Coronary artery (tissue), 2 donors: ENCODE results near the gene LRIG3.
"Not testable (repeated sequence)": the region's sequence is repeated elsewhere in the genome, so short reads cannot be mapped to it uniquely, and the experiment has no call there.

Source experiments
- DNase-seq: peaks from one replicate; pipeline ENCODE4 v3.0.0-alpha.2; 2017; ENCODE audit warnings: low spot score
- H3K27ac ChIP-seq, 2 donors: fragments of 200-600 bp; sonication (generic); one replicate each; pipeline ENCODE4 v1.5.1; 2016 to 2019
- H3K4me3 ChIP-seq: fragments of 200-600 bp; sonication (generic); 2 replicates; pipeline ENCODE4 v1.5.1; 2016; ENCODE audit warnings: mild to moderate bottlenecking, moderate library complexity
- CTCF ChIP-seq: fragments of 200-600 bp; sonication (generic); IDR thresholded peaks from one replicate; pipeline ENCODE4 v1.5.1; 2019; ENCODE audit warnings: antibody characterized with exemption

Gene LRIG3

GRCh38 chr12:58860056-58860787 is 60.1 kb downstream of the LRIG3 start:
- no peak overlapping the region for H3K4me3 ChIP-seq
- DNase-seq, result no peak
- no peak for TF ChIP-seq CTCF
- H3K27ac ChIP-seq, result no peak overlapping the region

- H3K4me3 ChIP-seq, result no peak overlapping the region
- DNase-seq, result no peak
- no peak overlapping the region for H3K27ac ChIP-seq
- TF ChIP-seq CTCF, result no peak
Measured at GRCh38 chr12:58858030-58858429, 62.3 kb downstream of the LRIG3 start.

GRCh38 chr12:58857206-58857605 is 63.1 kb downstream of the LRIG3 start:
- H3K4me3 ChIP-seq, H3K27ac ChIP-seq: not testable (repeated sequence)

GRCh38 chr12:58855630-58856029 is 64.7 kb downstream of the LRIG3 start:
- not testable (repeated sequence) for DNase-seq, H3K4me3 ChIP-seq, H3K27ac ChIP-seq

More at GRCh38 chr12:58857206-58857605, 63.1 kb downstream of the LRIG3 start:
- DNase-seq, result not testable (repeated sequence)

GRCh38 chr12:58850826-58851225 is 69.5 kb downstream of the LRIG3 start:
- H3K27ac ChIP-seq, result no peak overlapping the region
- no peak for DNase-seq
- no peak overlapping the region for H3K4me3 ChIP-seq
- TF ChIP-seq CTCF, result no peak

GRCh38 chr12:58847901-58848600 is 72.3 kb downstream of the LRIG3 start:
- no peak for TF ChIP-seq CTCF
- H3K27ac ChIP-seq, result no peak overlapping the region
- no peak for DNase-seq
- no peak overlapping the region for H3K4me3 ChIP-seq

- no peak for TF ChIP-seq CTCF
- DNase-seq, result no peak
- no peak overlapping the region for H3K27ac ChIP-seq
- no peak overlapping the region for H3K4me3 ChIP-seq
Measured at GRCh38 chr12:58844161-58844560, 76.1 kb downstream of the LRIG3 start.

- no peak for TF ChIP-seq CTCF
- DNase-seq, result no peak
- Histone ChIP-seq H3K4me3 (no peak overlapping the region), H3K27ac (no peak overlapping the region)
Measured at GRCh38 chr12:58841058-58841798, 79.1 kb downstream of the LRIG3 start.
